GM19328 (cell line): Measurements from ENCODE around the gene PDGFB.

Source experiments
- ATAC-seq: cut with Tn5 transposase; IDR thresholded peaks from one replicate; pipeline ENCODE4 v1.9.1; 2021; ENCODE audit warnings: mild to moderate bottlenecking, moderate library complexity; ENCODE audit not compliant: unreplicated experiment

PDGFB gene

DNA sequence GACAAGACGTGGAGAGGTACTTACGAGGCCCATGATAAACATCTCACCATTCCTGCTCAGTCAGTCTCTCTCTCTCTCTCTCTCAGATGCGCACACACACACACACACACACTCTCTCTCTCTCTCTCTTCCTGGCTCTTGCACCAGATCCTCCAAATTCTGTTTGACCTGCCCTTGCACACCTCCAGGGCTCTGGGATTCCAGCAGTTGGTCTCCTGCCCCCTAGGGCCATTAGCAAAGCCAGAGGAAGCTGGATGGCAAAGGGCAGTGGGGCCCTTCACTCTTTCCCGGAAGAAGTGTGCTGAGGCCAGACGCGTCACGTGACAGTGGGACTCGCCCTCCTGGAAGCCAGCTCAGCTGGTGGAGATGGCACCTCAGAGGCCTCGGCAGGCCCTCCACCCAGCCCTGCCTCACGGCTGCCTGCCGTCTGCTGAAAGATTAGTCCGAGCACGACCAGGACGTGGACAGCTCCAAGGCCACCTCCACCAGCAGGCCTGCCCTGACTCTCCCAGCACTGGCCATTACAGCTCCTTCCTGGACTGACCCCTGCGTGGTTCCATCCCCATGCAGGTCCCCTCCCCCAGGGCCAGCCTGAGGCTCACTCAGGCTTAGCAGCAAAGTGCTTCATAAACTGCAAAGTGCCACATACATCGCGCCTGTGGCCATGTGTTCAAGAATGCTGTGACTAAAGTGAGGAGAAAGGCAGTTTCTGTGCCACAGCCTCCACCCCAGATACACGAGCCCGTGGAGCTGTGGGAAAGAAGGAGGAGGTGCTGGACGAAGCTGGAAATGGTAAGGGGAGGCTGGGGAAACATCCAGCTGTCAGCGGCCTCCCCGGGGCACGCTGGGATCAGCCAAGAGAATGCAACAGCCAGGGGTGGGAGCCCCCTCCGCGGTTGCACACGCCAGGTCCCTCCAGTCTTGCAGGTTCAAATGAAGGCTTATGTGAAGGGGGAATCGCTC, 3.7 kb downstream of the PDGFB start:
- no peak for ATAC-seq

DNA sequence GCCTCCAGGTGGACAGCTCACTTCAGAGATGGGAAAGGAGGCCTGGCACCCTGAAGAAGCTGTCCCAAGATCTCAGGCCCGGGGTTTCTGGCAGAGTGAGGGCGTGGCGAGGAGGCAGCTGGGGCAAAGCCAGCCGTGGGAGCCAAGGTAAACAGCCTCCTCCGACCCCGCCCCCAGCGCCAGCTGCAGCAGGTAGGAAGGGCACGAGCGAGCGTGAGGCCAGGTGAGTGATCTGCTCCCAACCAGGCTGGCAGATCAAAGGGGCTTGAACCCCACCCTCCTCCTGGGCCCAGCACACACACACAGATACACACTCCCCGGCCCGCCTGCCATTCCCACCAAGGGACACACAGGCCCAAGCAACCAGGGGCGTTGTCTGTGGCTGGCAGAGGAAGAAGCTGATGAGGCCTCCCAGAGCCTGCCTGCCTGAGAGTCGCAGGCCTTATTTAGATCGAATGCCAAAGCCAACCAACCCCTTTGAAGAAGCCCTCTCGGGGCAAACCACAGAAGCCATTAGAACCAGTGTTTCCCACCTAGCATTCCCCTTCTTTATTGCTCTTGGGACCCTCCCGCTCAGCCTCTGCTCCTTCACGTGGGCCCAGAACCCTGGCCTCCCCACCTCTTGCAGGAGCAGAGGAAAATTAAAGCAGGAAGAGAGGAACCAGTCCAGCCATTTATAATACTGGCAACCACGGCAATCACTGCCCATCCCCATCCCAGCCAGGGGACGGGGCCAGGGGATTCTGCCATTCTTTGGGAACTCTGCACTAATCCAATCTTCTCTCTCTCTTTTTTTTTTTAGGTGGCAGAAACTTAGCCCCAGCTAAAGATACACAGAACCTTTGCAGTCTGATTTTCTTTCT, 5.0 kb downstream of the PDGFB start:
- no peak for ATAC-seq

DNA sequence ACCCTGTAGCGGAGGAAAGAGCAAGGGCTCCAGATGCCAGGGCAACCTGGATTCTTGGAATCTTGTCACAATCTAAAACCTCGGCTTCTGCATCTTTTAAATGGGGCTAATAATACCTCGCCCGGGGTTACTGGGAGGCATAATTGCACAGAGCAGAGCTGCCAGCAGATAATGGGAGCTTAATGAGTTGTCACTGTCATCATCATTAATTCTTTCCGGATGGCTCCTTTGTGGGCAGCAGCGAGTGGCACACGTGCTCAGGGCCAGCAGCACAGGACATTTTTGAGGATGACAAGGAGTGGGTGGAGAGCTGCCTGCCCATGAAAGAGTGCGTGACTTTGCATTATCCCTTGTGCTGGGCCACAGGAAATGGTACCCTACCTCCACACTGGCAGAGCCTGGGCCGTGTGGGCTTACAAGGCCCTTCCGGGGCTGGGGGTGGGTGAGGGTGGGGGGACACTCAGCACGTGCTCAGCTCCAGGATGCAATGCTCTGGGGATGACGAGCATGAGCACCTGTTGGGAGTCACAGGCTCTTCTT, 5.7 kb downstream of the PDGFB start:
- ATAC-seq, result no peak

DNA sequence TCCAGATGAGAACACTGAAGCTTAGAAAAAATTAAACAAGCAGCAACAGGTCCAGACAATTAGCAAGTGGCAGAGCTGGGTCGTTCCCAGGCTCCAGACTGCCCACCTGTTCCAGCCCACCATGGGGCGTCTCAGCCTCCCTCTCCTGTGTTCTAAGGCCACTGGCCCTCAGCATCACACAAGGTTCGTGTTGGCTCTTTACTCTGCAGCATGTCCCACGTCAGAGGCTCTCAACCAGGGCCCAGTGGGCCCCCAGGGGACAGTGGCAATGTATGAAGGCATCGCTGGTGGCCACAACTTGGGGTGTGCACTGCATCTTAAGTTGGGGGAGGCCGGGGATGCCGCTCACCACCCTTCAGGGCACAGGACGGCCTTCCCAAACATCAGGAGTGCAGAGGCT, 6.2 kb downstream of the PDGFB start:
- ATAC-seq, result no peak

DNA sequence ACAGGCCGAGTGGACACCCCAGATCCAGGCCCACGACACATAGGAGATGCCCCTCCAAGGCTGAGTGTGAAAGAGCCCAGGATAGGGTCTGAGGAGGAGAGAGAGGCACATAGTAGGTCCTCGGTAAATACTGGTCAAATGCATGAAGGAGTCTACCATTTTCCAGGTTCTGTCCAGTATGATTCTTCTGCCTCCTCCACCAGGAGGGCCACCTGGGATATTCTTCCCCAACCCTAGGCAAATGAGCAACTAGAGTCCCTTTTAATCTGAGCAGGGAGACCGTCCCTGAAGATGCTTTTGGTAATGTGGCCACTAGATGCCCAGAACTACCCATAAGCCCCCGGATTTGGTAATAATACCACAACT, 6.7 kb downstream of the PDGFB start:
- ATAC-seq, result no peak

DNA sequence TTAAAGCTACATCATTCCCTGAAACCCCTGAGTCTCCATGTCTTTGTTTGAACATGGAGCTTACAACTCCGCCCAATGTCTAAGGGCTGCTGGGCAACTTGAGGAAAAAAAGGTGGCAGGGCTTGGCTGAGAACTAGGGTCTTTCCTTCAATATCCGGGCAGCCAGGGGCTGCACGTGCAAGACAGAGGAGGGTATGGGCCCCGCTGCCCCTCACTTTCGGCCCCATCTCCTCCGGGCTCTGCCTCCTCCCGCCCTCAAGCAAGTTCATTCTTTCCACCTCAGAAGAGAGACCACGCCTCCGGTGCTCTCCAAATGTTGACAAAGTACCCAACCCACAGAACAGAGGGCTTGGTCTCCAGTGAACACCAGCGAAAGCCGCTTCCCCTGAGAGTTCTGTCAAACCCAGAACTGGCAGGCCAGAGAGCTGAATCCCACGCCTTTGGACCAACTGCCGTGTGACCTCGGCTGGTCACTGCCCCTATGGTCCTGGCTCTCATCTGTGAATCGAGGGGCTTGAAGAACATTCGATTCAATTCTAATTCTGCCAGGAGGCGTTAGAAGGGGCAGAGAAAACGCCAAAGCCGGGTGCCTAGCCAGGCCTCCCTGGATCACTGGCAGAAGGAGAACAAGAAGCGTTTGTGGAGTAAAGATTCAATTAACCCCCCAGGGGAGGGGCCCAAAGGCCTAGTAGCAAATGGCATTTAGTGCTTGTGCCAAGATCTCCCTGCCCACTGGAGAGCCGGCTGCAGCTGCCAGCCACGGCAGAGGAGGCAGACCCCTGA, 7.3 kb downstream of the PDGFB start:
- no peak for ATAC-seq

DNA sequence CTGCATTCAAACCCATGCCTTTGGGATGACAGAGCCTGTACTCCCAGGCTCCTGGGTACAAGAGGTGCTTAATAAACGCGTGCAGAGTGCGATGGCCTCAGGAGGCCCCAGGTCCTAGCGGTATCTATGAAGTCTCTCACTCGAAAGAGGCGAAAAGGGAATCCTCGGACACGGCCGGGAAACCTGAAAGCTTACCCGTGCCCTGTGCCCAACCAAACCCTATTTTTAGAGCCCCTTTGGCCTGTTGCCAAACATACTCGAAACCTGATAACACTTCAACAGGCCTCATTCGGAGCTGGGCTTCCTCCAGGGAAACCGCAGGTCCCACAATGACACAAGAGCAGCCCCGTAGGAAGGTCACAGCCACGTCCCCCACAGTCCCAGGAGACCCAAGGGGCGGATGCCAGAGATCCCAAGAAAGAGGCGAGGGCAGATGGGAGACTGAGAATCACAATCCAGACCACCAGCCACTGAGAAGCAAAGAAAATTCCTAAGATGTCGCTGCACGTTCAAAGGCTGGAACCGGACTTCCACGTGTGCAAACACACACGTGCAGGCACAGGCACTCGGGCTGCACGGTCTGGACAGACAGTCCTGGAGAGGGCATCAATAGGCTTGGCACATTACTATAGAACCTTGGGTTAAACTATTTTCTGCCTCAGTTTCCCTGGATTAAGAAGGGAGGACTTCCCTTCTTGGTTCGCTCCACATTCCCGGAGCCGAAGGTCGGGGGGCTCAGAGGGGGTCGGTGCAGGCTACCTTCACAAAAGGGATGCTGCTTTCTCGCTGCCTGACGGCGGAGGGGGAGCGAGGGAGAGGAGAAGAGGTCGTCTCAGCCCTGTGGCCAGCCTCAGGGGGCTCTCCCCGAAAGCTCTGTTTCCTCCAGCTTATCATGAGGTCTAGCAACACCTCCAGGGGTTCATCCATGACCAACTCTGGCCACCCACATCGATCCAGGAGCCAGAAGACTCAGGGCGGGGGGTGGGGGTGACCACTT, 8.2 kb downstream of the PDGFB start:
- ATAC-seq, result no peak

DNA sequence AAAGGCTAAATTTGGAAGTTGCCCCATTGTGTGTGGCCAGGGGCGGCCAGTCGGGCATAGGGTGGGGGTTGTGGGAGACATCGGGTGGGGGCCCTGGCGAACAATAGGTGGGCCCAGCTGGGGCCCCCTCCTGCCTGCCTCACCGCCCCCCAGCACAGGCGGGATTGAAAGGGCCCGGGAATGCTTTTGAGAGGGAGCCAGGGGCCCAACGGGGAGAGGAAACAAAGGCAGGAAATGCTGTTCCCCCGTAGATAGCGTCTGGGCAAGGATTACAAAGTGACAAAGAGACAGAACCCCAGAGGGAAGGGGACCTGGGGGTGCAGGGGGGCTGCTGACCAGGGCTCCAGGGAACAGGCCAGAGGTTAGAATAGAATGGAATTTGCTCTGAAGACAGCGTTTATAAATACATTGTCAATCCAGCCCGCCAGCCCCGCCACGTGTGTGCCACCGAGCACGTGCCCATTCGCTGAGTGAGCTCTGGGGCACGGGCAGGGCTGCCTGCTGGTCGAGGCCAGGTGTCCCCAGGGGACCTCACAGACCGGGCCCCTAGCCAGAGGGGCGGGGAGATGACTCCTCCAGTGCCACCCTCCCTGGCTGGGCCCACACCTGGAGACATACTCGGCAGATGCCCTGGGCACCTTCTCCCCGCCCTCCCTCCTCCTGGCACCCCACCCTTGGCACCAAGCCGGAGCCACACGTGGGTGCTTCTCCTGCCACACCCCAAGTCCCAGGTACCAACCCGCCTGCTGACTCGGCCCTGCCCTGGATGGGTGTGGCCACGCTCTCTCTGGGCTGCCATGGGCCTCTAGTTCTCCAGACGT, 9.7 kb downstream of the PDGFB start:
- no peak for ATAC-seq

DNA sequence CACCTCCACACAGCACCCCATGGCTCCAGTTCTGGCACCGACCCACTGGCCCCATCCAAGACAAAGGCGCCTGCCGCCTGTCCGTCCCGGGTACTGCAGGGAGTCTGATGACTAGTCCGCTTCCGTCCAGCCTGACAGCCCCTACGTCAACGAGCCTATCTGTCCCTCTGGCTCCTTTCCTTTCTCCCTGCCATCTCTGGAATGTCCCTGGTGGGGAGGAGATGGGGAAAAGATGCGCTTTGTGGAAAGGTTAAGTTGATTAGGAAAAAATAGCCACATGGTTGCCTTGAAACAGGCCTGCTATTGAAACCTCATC, 10.4 kb downstream of the PDGFB start:
- no peak for ATAC-seq

DNA sequence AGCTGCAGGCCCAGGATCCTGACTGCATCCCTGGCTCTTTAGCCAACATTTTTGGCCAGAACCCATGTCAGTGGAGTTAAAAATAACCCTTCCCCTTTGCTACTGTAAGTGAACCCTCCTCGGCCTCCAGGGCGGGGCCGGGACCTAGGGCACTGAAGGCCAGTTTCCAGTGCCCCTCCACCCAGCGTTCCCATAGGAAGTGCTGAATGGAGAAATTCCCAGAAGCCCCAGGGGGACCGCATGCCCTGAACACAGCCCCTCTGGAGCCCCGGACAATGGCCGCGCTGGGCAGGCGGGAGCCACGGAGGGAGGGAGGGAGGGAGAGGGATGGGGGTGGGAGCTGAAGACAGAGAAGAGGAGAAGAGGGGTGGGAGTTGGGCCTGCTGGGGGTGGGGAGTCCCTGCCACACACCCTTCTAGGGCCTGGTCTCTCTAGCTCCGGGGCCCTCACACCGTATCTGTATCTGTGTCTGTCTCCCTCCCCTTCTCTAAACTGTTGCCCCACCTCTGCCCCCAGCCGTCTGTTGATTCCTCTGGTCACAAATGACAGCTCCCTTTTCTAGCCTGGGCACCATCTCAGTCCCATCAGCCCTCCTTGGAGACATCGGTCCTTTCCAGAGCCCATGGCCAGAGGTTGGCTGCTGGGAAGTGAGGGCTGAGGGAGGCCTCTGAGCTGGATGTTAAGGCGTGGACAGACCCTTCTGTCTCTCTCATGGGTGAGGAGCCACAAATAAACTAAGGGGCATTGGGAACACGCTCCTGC, 10.9 kb downstream of the PDGFB start:
- no peak for ATAC-seq

DNA sequence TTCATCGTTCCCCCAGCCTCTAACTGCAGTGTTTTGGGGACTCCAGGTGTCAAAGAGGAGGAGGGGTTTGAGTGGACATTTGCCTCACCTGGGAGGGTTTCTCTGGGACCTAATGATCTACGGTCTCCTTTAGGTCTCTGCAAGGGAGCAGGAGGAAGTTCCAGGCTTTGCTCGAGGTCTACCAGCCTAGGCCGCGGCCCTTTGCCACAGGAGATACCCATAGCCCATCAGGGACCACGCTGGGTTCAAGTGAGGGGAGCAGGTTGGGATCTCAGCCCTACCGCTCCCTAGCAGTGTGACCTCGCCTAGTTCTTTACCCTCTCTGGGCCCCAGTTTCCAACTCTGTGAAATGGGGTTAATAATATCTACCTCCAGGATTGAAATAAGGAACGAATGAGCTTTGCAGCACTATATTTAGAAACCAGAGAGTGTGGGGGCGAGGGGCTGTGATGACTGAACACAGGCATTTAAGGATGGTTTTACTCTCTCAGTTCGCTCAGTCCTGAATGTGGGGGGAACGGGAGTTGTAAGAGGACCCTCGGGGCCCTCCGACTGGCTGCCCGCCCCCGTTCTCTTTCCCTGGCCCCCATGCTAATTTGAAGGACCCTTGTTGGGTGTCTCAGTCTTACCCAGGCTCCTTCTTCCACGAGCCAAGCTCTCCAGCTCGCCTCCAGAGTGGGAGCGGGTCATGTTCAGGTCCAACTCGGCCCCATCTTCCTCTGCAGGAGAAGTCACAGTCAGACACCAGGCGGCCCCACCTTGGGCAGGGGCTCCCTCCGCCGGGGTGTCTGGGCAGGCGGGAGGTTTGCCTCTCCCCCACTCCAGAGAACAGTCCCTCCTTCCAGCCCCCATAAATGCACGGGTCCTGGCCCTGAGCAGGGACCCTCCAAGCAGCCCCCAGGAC, 11.7 kb downstream of the PDGFB start:
- no peak for ATAC-seq

DNA sequence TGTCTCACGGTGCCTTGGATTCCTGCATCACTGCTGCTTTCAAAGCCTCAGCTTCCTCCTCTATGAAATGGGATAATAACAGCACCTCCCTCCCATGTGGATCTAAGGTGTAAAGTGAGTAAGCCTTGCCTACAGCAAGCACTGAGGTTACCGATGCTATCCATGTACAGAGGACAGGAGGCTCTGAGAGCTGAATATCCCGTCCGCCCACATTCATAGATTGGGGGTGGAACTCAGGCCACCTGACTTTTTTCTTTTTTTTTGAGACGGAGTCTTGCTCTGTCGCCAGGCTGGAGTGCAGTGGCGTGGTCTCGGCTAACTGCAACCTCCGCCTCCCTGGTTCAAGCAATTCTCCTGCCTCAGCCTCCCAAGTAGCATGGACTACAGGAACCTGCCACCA, 12.5 kb downstream of the PDGFB start:
- no peak for ATAC-seq

DNA sequence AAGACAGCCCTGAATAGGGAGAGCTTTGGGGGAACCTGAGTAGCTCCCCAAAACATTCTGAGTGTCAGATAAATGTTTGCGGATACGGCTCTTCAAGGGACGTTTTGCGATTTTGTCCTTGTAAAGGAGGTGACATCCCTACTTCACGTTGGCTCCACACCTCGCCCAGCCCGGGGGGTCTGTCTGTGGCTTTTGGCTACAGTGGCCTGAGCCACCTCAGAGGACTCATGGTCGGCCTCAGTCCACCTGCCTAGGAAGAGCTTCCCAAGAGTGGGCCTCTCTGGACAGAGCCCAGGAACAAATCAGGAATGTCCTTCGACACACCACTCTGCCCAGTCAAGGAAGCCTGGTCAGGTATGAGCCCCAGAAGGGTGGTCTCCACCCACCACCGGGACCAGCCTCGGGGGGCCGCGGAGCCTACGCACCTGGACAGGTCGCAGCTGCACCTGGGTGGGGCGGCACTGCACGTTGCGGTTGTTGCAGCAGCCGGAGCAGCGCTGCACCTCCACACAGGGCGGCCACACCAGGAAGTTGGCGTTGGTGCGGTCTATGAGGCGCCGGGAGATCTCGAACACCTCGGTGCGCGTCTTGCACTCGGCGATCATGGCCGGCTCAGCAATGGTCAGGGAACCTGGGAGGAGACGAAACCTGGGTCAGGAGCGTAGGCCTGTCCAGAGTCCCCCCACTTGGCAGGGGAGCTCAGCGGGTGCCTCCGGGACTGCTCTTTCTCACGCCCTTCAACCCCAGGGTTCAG, 13.4 kb downstream of the PDGFB start:
- no peak for ATAC-seq

DNA sequence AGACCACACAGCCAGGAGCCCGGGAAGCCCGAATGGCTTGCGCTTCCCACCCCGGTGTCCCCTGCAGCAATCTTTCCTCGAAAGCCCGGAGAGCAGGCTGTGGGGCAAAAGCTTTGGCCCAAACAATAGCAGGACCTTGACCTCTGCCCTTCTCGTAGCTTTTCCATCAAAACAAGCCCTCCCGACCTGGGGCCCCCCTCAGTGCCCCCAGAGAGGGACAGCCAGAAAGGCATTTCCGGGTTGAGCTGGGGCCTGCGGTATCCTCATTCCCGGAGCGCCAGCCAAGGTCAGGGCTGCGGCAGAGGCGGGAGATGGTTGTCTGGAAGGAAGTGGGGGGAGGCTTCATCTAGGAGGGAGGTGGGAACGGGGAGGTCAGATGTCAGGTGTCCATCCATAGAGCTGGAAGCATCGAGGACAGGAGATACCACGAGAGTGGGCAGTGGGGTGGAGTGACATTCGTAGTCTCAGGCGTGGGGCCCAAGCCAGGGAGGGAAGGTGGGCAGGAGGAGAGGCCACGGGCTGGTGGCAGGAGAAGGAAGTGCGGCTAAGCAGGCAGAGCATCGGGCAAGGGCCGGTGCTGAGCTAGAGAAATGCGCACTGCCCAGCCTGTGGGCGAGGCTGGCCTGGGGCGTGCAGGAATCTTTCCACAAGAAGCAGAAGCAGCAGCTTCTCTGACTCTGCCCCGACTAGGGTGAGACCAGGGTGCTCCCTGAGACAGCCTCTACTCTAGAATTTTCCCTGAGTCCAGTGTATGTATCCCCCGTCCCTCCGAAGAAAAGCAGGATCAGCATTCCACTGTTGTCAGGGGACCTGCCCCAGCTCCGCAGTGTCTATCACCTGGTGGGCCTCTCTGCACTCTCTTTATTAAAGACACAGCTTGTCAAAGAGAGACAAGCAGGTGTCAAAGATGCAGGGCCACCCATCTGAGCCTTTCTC, 14.3 kb downstream of the PDGFB start:
- ATAC-seq, result no peak

DNA sequence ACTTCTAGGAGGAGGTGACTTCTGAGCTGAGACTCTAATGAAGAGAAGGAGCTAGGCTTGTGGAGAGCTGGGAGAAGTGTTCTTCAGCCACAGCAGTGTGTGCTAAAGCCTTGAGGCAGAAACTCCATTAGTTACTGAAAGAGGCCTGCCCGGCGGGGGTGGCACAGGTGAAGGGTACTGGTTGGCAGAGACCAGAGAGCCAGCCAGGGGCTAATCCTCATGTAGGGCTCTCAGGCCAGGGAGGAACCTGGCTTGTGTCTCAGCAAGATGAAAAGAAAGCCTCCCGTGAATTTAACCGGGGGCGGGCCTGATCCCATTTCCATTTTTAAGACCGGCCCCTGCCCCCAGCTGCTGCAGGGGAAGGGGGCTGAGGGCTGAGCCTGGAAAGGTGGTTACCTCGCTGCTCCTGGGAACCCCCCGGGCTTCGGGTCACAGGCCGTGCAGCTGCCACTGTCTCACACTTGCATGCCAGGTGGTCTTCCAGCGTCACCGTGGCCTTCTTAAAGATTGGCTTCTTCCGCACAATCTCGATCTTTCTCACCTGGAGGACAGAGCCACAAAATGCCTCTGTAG, 15.0 kb downstream of the PDGFB start:
- no peak for ATAC-seq
